Neural cell (in vitro differentiated cells): ENCODE data around the gene AXL. TPM values are rescaled to one million over a fixed set of nuclear protein-coding genes. Genes with fewer than 3 reads are reported as not detected.

Experiments used
- H2AFZ ChIP-seq: fragments of 200-600, 300-800 bp; sonication (generic), shearing (Covaris generic); 2 replicates; pipeline ENCODE4 v1.6.0; 2014; ENCODE audit warnings: low read depth, mild to moderate bottlenecking, antibody characterized with exemption, low read length, moderate library complexity
- H3F3A ChIP-seq: fragments of 200-600 bp; shearing (Covaris generic); 2 replicates; pipeline ENCODE4 v1.6.1; 2016; ENCODE audit warnings: mild to moderate bottlenecking, moderate library complexity, mixed read lengths, antibody characterized with exemption, low read length; ENCODE audit not compliant: insufficient read depth, poor library complexity, severe bottlenecking
- H3K27ac ChIP-seq: fragments of 200-600, 300-800 bp; sonication (generic), shearing (Covaris generic); 2 replicates; pipeline ENCODE4 v1.5.1; 2014; ENCODE audit warnings: mild to moderate bottlenecking, low read length, moderate library complexity
- H3K27me3 ChIP-seq: fragments of 300-800, 200-600 bp; sonication (generic), shearing (Covaris generic); 2 replicates; pipeline ENCODE4 v1.6.0; 2014; ENCODE audit warnings: mild to moderate bottlenecking, low read depth, low read length, moderate library complexity; ENCODE audit not compliant: insufficient read depth
- H3K36me3 ChIP-seq: fragments of 300-800, 200-600 bp; sonication (generic), shearing (Covaris generic); 2 replicates; pipeline ENCODE4 v1.5.1; 2014; ENCODE audit warnings: mild to moderate bottlenecking, antibody characterized with exemption, low read length, moderate library complexity; ENCODE audit not compliant: insufficient read depth
- H3K4me2 ChIP-seq: fragments of 300-800, 200-600 bp; sonication (generic), shearing (Covaris generic); 2 replicates; pipeline ENCODE4 v1.6.0; 2014; ENCODE audit warnings: mild to moderate bottlenecking, low read length
- H3K4me3 ChIP-seq: fragments of 300-800, 200-600 bp; sonication (generic), shearing (Covaris generic); 2 replicates; pipeline ENCODE4 v1.5.1; 2014; ENCODE audit warnings: mild to moderate bottlenecking, low read length, moderate library complexity
- H3K79me2 ChIP-seq: fragments of 200-600 bp; shearing (Covaris generic); replicated peaks from 2 replicates; pipeline ENCODE4 v1.6.0; 2014; ENCODE audit warnings: mild to moderate bottlenecking, low read length, moderate library complexity; ENCODE audit not compliant: insufficient read depth
- H3K9ac ChIP-seq: fragments of 300-800, 200-600 bp; sonication (generic), shearing (Covaris generic); 2 replicates; pipeline ENCODE4 v1.6.1; 2016; ENCODE audit warnings: mild to moderate bottlenecking, low read length, mixed read lengths
- H3K9me2 ChIP-seq: fragments of 200-600 bp; shearing (Covaris generic); 2 replicates; pipeline ENCODE4 v1.6.1; 2016; ENCODE audit warnings: mild to moderate bottlenecking, low read length, mixed read lengths; ENCODE audit not compliant: insufficient read depth
- H3K9me3 ChIP-seq: fragments of 200-600, 300-800 bp; sonication (generic), shearing (Covaris generic); 2 replicates; pipeline ENCODE4 v1.6.1; 2016; ENCODE audit warnings: mild to moderate bottlenecking, mixed run types, low read length, moderate library complexity, mixed read lengths
- H4K20me1 ChIP-seq: fragments of 200-600 bp; shearing (Covaris generic); 2 replicates; pipeline ENCODE4 v1.6.1; 2016; ENCODE audit warnings: mild to moderate bottlenecking, mixed run types; ENCODE audit not compliant: insufficient read depth
- CTCF ChIP-seq: fragments of 450-650 bp; IDR thresholded peaks from 2 replicates; pipeline ENCODE4 v1.5.1; 2014; ENCODE audit warnings: antibody characterized with exemption, mild to moderate bottlenecking, moderate library complexity; ENCODE audit not compliant: poor library complexity, severe bottlenecking
- EP300 ChIP-seq: fragments of 450-650 bp; conservative IDR thresholded peaks from 2 replicates; pipeline ENCODE4 v1.6.1; 2014; ENCODE audit warnings: antibody characterized with exemption, mild to moderate bottlenecking, moderate library complexity; ENCODE audit not compliant: poor library complexity, severe bottlenecking
- EZH2 ChIP-seq: fragments of 200-600, 300-800 bp; shearing (Covaris generic), sonication (generic); IDR thresholded peaks from 2 replicates; pipeline ENCODE4 v1.6.1; 2014; ENCODE audit warnings: antibody characterized with exemption, low read length, borderline replicate concordance, mild to moderate bottlenecking; ENCODE audit not compliant: insufficient read depth, poor library complexity, severe bottlenecking
- MXI1 ChIP-seq: fragments of 450-650 bp; conservative IDR thresholded peaks from 2 replicates; pipeline ENCODE4 v1.6.1; 2014; ENCODE audit warnings: antibody characterized with exemption, mild to moderate bottlenecking; ENCODE audit not compliant: poor library complexity, severe bottlenecking
- POLR2AphosphoS5 ChIP-seq: IDR thresholded peaks from 2 replicates; pipeline ENCODE4 v1.6.1; 2012
- RAD21 ChIP-seq: fragments of 450-650 bp; conservative IDR thresholded peaks from 2 replicates; pipeline ENCODE4 v1.6.1; 2014; ENCODE audit warnings: antibody characterized with exemption, mild to moderate bottlenecking, moderate library complexity
- REST ChIP-seq: IDR thresholded peaks from 2 replicates; pipeline ENCODE4 v1.6.1; 2012; ENCODE audit warnings: borderline replicate concordance
- SMC3 ChIP-seq: fragments of 450-650 bp; conservative IDR thresholded peaks from 2 replicates; pipeline ENCODE4 v1.6.1; 2014; ENCODE audit warnings: antibody characterized with exemption, mild to moderate bottlenecking, moderate library complexity; ENCODE audit not compliant: poor library complexity
- TAF1 ChIP-seq: IDR thresholded peaks from 2 replicates; pipeline ENCODE4 v1.6.1; 2012; ENCODE audit warnings: low read depth
- polyA plus RNA-seq: library from polyadenylated mRNA; depleted of rRNA; stranded (reverse); fragments of >200 nt; gene quantifications from 2 replicates; pipeline ENCODE4 v1.2.3, GENCODE V29; 2014

AXL gene
- polyA plus RNA-seq, 1 donor from 2014 or later = 0.10 TPM

- no peaks in the 10 kb centered on the region for H3K79me2 ChIP-seq
- H3K27me3 ChIP-seq = no peaks in the 10 kb centered on the region
- H3K36me3 ChIP-seq = no peaks in the 10 kb centered on the region
- TF ChIP-seq EP300 (no peak), MXI1 (no peak), TAF1 (no peak), RAD21 (no peak), POLR2AphosphoS5 (no peak), EZH2 (no peak), SMC3 (no peak), CTCF (no peak), REST (no peak)
- no peaks in the 10 kb centered on the region for H3K9me2 ChIP-seq
- H3K4me2 ChIP-seq = no peak overlapping the region
- no peak overlapping the region for H3K27ac ChIP-seq
- no peak overlapping the region for H3K4me3 ChIP-seq
- no peak overlapping the region for H3K9ac ChIP-seq
- H4K20me1 ChIP-seq = no peaks in the 10 kb centered on the region
- H3F3A ChIP-seq = no peaks in the 10 kb centered on the region
- no peaks in the 10 kb centered on the region for H3K9me3 ChIP-seq
- H2AFZ ChIP-seq = no peak overlapping the region
These were observed 11.2 kb downstream of the AXL start for GRCh38 chr19:41230067-41230857.

GRCh38 chr19:41232686-41233085 lies 13.7 kb downstream of the AXL start:
- no peaks in the 10 kb centered on the region for H3F3A ChIP-seq
- H3K4me3 ChIP-seq = no peak overlapping the region
- H2AFZ ChIP-seq = no peak overlapping the region
- H4K20me1 ChIP-seq = no peaks in the 10 kb centered on the region
- no peaks in the 10 kb centered on the region for H3K9me3 ChIP-seq
- H3K4me2 ChIP-seq = no peak overlapping the region
- no peaks in the 10 kb centered on the region for H3K9me2 ChIP-seq
- no peaks in the 10 kb centered on the region for H3K36me3 ChIP-seq
- TF ChIP-seq POLR2AphosphoS5 (no peak), TAF1 (no peak), REST (no peak), SMC3 (no peak)
- no peak overlapping the region for H3K9ac ChIP-seq
- H3K27ac ChIP-seq = no peak overlapping the region
- no peaks in the 10 kb centered on the region for H3K79me2 ChIP-seq
- no peaks in the 10 kb centered on the region for H3K27me3 ChIP-seq
